PC-9 (cell line): ENCODE results near the gene MSLN. TPM values are rescaled to one million over a fixed set of nuclear protein-coding genes. Genes with fewer than 3 reads are reported as not detected.

Source experiments
- BruUV-seq: library from RNA; stranded (reverse); fragments of 400-500 nt; replicated peaks from 2 replicates; lab custom pipeline; 2021; lab: Mats Ljungman, UMichigan
- CTCF ChIA-PET: fragments of 300-600 bp; sonication (Branson Sonifier 250); formaldehyde crosslinking; loops from one replicate; lab custom pipeline; 2022; ENCODE audit warnings: antibody characterized with exemption; lab: Charles Lee
- POLR2A ChIA-PET: fragments of 300-600 bp; sonication (Branson Sonifier 250); formaldehyde crosslinking; loops from one replicate; lab custom pipeline; 2022; ENCODE audit warnings: antibody characterized with exemption; ENCODE audit not compliant: unreplicated experiment; lab: Charles Lee
- DNase-seq, 2 experiments: peaks; one replicate each; pipeline versions ENCODE4 v3.0.0 to v3.0.0-alpha.2; 2015 to 2022; ENCODE audit warnings: mixed read lengths in 1 of 2
- H2AFZ ChIP-seq: fragments of 200-600 bp; sonication (generic); 2 replicates; pipeline ENCODE4 v1.8.1; 2017; ENCODE audit warnings: antibody characterized with exemption
- H3F3A ChIP-seq: fragments of 200-600 bp; sonication (generic); 2 replicates; pipeline ENCODE4 v1.8.1; 2017; ENCODE audit warnings: antibody characterized with exemption, mild to moderate bottlenecking, low read depth; ENCODE audit not compliant: insufficient read depth
- H3K27ac ChIP-seq: fragments of 200-600 bp; sonication (generic); 2 replicates; pipeline ENCODE4 v1.6.1; 2016; ENCODE audit warnings: mixed run types
- H3K27me3 ChIP-seq: fragments of 200-600 bp; sonication (generic); 2 replicates; pipeline ENCODE4 v1.6.1; 2016; ENCODE audit warnings: low read depth, mixed run types; ENCODE audit not compliant: insufficient read depth
- H3K36me3 ChIP-seq: fragments of 200-600 bp; sonication (generic); 2 replicates; pipeline ENCODE4 v1.6.1; 2016; ENCODE audit warnings: low read depth, mixed run types
- H3K4me1 ChIP-seq: fragments of 200-600 bp; sonication (generic); replicated peaks from 2 replicates; pipeline ENCODE4 v1.6.1; 2016; ENCODE audit warnings: mixed run types; ENCODE audit not compliant: insufficient read depth
- H3K4me2 ChIP-seq: fragments of 200-600 bp; sonication (generic); 2 replicates; pipeline ENCODE4 v1.6.1; 2017; ENCODE audit warnings: mixed run types
- H3K4me3 ChIP-seq: fragments of 200-600 bp; sonication (generic); 2 replicates; pipeline ENCODE4 v1.6.1; 2016; ENCODE audit warnings: mixed run types
- H3K79me2 ChIP-seq: fragments of 200-600 bp; sonication (generic); 2 replicates; pipeline ENCODE4 v1.6.1; 2017; ENCODE audit warnings: low read depth, mixed run types
- H3K9me2 ChIP-seq: fragments of 200-600 bp; sonication (generic); 2 replicates; pipeline ENCODE4 v1.8.1; 2017; ENCODE audit warnings: mild to moderate bottlenecking; ENCODE audit not compliant: insufficient read depth
- H3K9me3 ChIP-seq: fragments of 200-600 bp; sonication (generic); 2 replicates; pipeline ENCODE4 v1.8.1; 2016; ENCODE audit warnings: low read depth; ENCODE audit not compliant: insufficient read depth
- H4K20me1 ChIP-seq: fragments of 200-600 bp; sonication (generic); 2 replicates; pipeline ENCODE4 v1.8.1; 2017; ENCODE audit not compliant: insufficient read depth
- EZH2 ChIP-seq: fragments of 200-600 bp; sonication (generic); IDR thresholded peaks from 2 replicates; pipeline ENCODE4 v1.8.0; 2017; ENCODE audit warnings: antibody characterized with exemption, low read depth
- intact Hi-C: fragments of 100-400 bp; cut with micrococcal nuclease; formaldehyde crosslinking; loops from one replicate; pipeline ENCODE4 v1.10.0; 2022; ENCODE audit not compliant: unreplicated experiment
- total RNA-seq: library from RNA; stranded (reverse); gene quantifications from 2 replicates; pipeline ENCODE4 v1.2.3, GENCODE V29; 2021
- TF ChIP-seq, protein P1 (sequence below): fragments of 200-600 bp; sonication (generic); conservative IDR thresholded peaks from 2 replicates; pipeline ENCODE4 v1.6.1; 2017; ENCODE audit warnings: mixed run types, antibody characterized with exemption, mild to moderate bottlenecking, moderate library complexity

MSLN gene
- total RNA-seq, 1 experiment from 2014 or later: 59.9 TPM

DNA sequence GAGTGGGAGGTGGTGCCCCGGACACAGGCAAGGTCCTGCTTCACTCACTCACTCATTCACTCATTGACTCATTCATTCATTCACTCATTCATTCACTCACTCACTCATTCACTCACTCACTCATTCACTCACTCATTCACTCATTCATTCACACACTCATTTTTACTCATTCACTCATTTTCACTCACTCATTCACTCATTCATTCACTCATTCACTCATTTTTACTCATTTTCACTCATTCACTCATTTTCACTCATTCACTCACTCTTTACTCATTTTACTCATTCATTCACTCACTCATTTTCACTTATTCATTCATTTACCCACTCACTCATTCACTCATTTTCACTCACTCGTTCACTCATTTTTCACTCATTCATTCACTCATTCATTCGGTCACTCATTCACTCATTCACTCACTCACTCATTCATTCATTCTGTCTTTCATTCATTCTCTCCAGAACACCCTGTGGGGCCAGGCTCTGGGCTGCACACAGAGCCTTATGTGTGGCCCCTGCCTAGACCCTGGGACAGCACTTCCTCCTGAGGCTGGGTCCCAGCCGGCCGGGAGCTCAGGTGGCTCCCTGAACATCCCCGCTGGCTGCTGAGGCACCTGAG lies 18.5 kb downstream of the MSLN start:
- BruUV-seq: no TSS peak
- ChIA-PET CTCF (no interaction called here), POLR2A (no interaction called here)
- no peak overlapping the region for H3K4me2 ChIP-seq
- no peak for DNase-seq
- H3F3A ChIP-seq: 0 out of 2 replicates have a peak, but pooled peaks cover 6% of the 10 kb centered on the region
- no peaks in the 10 kb centered on the region for H3K9me3 ChIP-seq
- H3K79me2 ChIP-seq: no peaks in the 10 kb centered on the region
- H3K36me3 ChIP-seq: no peaks in the 10 kb centered on the region
- peaks cover 34% of the 10 kb centered on the region for H3K27me3 ChIP-seq
- no peak overlapping the region for H2AFZ ChIP-seq
- no peaks in the 10 kb centered on the region for H3K9me2 ChIP-seq
- no peaks in the 10 kb centered on the region for H3K4me1 ChIP-seq
- no peak for TF ChIP-seq EZH2
- TF ChIP-seq, protein P1, sequence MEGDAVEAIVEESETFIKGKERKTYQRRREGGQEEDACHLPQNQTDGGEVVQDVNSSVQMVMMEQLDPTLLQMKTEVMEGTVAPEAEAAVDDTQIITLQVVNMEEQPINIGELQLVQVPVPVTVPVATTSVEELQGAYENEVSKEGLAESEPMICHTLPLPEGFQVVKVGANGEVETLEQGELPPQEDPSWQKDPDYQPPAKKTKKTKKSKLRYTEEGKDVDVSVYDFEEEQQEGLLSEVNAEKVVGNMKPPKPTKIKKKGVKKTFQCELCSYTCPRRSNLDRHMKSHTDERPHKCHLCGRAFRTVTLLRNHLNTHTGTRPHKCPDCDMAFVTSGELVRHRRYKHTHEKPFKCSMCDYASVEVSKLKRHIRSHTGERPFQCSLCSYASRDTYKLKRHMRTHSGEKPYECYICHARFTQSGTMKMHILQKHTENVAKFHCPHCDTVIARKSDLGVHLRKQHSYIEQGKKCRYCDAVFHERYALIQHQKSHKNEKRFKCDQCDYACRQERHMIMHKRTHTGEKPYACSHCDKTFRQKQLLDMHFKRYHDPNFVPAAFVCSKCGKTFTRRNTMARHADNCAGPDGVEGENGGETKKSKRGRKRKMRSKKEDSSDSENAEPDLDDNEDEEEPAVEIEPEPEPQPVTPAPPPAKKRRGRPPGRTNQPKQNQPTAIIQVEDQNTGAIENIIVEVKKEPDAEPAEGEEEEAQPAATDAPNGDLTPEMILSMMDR: no peak
- intact Hi-C loops: no loop called here
- no peaks in the 10 kb centered on the region for H4K20me1 ChIP-seq
- no peak overlapping the region for H3K27ac ChIP-seq
- no peak overlapping the region for H3K4me3 ChIP-seq

DNA sequence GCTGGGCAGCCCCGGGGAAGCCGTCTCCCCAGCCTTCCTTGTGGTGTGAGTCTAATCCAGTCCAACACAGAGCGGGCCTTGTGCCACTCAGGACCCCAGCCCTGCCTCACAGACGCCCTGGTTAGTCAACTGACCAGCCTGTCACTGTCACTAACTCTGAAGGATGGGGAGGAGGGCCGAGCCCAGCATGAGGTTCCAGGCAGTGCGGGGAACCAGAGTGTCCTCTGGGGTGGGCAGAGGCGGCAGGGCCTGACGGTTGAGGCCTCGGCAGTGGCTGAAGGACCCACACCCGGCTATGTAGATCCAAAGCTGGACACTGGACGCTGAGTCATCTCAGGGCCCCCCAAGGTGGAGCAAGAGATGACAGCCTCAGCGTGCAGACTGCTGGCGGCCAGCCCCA lies 19.0 kb downstream of the MSLN start:
- intact Hi-C loops: no loop called here
- Histone ChIP-seq H3K4me1 (no peaks in the 10 kb centered on the region), H2AFZ (no peak overlapping the region), H4K20me1 (no peaks in the 10 kb centered on the region; the same call in 1 of the 2 replicates), H3K9me3 (no peaks in the 10 kb centered on the region), H3K9me2 (no peaks in the 10 kb centered on the region), H3K27me3 (peaks cover 34% of the 10 kb centered on the region), H3K36me3 (no peaks in the 10 kb centered on the region), H3F3A (peaks cover 8% of the 10 kb centered on the region; the same call in 1 of the 2 replicates), H3K79me2 (no peaks in the 10 kb centered on the region), H3K4me2 (no peak overlapping the region), H3K27ac (no peak overlapping the region), H3K4me3 (no peak overlapping the region)
- BruUV-seq: no TSS peak
- ChIA-PET CTCF (no interaction called here), POLR2A (no interaction called here)
- DNase-seq: no peak
- TF ChIP-seq, protein P1: no peak
- no peak for TF ChIP-seq EZH2

DNA sequence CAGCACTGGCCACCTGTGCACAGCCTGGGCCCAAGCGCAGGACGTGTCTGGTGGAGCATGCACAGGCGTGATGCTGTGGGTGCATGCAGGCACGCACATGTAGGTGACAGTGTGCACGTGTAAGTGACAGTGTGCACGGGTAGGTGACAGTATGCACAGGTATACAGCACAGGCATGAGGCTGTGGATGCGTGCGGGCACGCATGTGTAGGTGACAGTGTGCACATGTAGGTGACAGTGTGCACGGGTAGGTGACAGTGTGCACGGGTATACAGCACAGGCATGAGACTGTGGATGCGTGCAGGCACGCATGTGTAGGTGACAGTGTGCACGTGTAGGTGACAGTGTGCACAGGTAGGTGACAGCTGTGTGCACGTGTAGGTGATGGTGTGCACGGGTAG lies 19.8 kb downstream of the MSLN start:
- intact Hi-C loops: no loop called here
- ChIA-PET CTCF (no interaction called here), POLR2A (no interaction called here)
- Histone ChIP-seq H3K9me2 (no peaks in the 10 kb centered on the region), H3K4me2 (no peak overlapping the region), H4K20me1 (peaks cover 7% of the 10 kb centered on the region; the same call in 1 of the 2 replicates), H3K36me3 (no peaks in the 10 kb centered on the region), H3K4me3 (no peak overlapping the region), H3K4me1 (no peaks in the 10 kb centered on the region), H3F3A (peaks cover 15% of the 10 kb centered on the region; the same call in 1 of the 2 replicates), H3K79me2 (no peaks in the 10 kb centered on the region), H3K9me3 (no peaks in the 10 kb centered on the region), H2AFZ (no peak overlapping the region), H3K27me3 (peaks cover 34% of the 10 kb centered on the region), H3K27ac (no peak overlapping the region)
- TF ChIP-seq, protein P1: no peak
- TF ChIP-seq EZH2: no peak
- BruUV-seq: no TSS peak
- DNase-seq: no peak
